HG03378 (cell line): ENCODE data around the gene EDEM1.

Experiments used
- ATAC-seq: cut with Tn5 transposase; IDR thresholded peaks from one replicate; pipeline ENCODE4 v1.9.1; 2021; ENCODE audit warnings: mild to moderate bottlenecking, moderate library complexity; ENCODE audit not compliant: unreplicated experiment

EDEM1 gene

GRCh38 chr3:5264896-5265770, 77.6 kb downstream of the EDEM1 start:
- no peak for ATAC-seq

GRCh38 chr3:5267252-5267651, 79.7 kb downstream of the EDEM1 start:
- no peak for ATAC-seq

GRCh38 chr3:5267889-5268288, 80.4 kb downstream of the EDEM1 start:
- no peak for ATAC-seq
